COLO829 (cell line): Measurements from ENCODE around the gene CASP8.
"Not testable (repeated sequence)": the region's sequence is repeated elsewhere in the genome, so short reads cannot be mapped to it uniquely, and the experiment has no call there.

Experiments used
- DNase-seq: peaks from one replicate; pipeline ENCODE4 v3.0.0; 2012; ENCODE audit warnings: low spot score

The CASP8 gene

DNA sequence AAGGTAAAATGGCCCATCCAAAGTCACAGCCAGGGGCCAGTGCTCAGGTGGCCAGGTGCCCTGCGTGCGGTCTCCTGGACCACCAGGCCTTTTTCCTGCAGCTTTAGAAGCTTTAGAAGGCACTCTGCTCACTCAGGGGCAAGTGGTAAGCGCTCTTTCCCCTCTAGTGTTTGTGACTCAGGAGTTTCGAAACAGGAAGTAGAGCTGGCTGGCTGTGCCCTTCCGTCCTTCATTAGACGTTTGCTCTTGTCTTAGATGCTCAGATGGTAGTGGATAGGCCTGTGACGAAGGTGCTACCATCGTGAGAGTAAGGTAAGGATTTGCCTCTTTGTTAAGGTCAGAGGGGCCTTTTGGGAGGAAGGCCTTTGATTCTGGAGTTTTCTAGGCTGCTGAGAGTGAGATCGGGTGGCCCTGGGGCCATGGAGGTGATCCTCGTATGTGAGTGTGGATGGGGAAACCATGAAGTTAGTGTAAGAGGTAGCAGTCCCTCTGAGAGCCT, at the start of gene CASP8:
CASP8 (plus strand) TSS at position 235 of the 499 bp plus-strand sequence. CDS start 5,951 bp downstream, outside the sequence.
- no peak for DNase-seq

DNA sequence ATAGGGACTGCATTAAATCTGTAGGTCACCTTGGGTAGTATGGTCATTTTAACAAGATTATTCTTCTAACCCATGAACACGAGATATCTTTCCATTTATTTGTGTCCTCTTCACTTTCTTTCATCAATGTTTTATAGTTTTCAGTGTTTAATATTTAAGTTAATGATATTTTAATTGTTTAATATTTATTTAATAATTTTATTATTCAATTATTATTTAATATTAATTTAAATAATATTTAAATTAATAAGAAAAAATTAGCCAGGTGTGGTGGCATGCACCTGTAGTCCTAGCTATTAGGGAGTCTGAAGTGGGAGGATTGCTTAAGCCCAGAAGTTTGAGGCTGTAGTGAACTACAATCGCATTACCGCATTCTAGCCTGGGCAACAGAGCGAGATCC, 44.4 kb upstream of the CASP8 start:
- no peak for DNase-seq

DNA sequence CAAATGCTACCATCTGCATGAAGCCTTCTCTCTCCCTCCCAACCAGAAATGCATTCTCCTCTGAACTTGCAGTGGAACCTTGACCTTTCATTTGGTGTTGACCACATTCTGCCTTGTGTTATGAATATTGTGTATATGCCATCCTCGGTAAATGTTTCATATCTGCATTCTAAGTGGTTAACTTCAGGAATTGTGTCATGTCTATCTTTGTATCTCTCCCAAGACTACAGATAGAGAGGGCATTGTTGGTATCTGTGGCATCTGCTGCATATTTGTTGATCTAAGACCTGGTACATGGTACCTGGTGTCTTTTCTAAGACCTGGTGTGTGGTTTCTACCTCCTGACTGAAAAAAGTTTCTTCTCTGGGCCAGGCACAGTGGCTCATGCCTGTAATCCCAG, 43.4 kb upstream of the CASP8 start:
- DNase-seq, result no peak

DNA sequence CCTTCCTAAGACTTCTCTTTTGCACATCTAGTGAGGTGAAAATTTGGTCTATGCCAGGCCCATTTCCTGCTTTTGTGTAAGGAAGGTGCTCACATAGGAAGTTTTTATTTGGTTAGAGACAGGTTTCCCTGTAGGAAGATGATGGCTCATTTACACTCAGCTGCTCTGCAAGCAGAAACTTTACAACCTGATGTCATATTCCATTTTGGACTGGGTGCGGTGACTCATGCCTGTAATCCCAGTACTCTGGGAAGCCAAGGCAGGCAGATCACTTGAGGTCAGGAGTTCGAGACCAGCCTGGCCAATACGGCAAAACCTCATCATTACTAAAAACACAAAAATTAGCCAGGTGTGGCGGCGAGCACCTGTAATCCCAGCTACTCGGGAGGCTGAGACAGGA, 41.6 kb upstream of the CASP8 start:
- no peak for DNase-seq

DNA sequence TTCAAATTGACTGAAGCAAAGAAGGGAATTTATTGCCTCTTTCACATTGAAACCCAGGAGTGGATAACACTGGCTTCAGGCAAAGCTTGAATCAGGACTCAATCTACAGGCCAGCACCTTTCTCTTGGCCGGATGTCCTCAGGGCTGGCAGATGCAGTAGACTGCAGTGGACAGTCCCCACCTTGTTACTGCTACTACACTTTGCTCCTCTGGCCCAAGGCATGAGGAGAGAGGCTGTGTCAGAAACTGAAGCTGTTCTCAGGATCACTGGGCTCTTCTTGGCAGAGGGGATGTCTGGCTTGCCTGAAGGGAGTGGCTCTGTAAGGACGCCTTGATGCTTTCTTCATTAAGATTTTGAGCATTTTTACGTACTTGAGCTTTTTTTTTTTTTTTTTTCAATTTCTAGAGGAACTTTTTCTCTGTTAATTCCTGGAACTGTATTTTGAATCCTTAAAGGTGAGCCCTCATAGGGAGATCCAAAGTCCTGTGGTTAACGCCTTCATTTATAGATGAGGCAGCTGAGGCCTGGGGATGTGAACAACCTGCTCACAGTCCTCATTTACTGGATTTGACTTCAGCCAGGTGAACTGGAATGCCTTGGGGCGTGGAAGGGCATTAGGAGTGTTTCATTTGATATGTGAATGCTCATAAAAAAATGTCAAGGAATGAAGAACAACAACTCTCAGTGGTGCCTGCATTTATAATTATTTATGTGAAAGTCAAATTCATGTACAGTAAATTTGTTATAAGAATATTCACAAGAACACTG, 40.8 kb upstream of the CASP8 start:
- no peak for DNase-seq

DNA sequence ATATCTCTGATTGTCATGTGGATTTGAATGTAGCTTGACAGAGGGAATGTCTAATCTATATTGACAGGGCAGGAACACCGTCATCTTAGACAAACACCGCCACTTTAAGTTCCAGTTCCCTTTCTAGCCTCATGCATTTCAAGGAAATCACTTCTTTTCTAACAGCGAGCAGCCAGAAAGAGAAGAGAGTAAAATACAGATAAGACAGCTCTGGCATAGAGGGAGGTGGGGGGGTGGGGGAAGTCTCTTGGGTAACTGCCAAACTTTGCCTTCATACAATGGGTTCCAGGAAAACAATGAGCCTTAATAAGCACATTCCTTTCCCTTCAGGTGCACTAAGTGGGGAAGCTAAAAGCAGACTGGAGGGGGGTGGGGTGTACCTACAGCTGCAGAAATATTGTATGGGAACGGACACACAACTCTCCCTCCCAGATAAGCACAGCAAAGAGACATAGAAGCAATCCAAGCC, 40.2 kb upstream of the CASP8 start:
- DNase-seq, result no peak

DNA sequence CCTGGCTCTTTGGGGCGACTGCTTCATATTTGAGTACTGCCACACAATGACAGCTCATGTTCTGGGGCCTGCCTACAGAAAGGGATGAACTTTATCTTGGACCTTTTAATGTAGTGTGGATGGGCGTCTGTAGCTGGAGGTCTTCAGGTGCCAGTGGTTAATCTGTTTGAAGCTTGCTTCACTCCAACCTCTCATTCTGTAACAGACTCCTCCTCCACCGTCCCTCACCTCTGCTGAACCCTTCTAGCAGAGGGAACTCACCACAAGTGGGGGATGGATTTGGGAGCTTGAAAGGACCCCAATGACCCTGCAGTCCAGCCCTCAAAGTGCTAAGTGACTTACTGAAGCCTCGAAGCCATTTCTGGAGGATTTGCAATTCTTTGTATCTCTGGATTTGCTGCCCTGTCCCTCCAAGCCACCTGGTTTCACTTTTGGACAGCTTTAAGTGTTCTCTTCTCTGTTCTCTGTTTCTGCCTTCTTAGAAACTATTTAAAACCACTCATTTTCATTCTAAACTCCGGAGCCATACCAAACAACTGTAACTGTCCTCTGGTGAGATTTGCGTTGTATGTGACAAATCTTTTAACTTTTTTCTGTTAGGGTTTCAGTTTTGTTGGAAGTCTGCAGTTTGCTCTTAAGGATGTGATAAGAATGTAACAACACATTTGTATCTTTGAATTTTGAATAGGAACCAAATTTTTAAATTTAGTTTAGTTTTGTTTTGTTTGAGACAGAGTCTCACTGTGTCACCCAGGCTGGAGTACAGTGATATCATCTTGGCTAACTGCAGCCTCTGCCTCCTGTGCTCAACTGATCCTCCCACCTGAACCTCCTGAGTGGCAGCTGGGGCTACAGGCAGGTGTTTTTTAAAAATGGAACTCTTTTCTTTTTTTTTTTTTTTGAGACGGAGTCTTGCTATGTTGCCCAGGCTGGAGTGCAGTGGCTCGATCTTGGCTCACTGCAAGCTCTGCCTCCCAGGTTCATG, 37.0 kb upstream of the CASP8 start:
- DNase-seq, result no peak

DNA sequence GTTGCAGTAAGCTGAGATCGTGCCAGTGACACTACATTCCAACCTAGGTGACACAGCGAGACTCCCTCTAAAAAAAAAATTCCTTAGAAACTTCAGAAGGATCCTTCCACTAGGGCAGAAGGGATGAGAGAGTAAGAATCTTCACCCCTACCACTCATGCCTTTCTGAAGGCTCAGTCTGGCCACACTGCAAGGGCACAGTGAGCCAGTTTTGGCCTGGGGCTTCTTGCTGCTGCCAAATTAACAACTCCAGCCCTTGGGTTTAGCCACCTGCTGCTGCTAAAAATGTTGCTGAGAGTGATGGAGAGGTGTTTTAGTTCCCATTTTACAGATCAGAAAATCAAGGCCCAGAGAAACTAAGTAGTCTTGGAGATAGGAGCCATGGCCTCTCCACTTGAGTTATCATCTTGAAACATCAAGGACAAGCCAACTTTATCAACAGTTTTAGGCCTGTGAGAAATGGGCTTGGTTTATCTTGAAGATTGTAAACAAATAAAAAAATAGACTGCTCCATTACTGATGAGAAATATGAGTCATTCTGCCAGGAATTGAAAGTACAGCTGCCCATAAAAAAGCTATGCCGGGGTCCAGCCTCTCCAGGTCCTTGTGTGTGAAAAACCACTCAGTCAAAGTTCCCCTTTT, 31.9 kb upstream of the CASP8 start:
- DNase-seq, result no peak

DNA sequence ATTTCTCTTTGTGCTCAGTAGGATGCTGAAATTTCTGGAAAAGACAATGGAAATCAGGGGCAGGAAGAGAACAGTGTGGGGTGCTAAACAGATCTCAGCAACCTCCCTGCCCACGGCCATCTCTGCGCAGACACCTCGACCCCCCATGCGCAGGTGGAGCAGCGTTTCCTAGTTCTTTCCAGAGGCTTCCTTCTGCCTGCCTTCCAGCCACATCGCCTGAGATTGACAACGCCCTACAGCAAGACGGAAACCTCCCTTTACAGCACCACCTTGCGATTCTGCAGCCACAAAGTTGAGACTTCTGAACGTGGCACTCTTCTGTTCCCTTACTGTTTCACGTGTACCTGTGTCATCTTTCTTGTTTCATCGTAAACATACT, 31.4 kb upstream of the CASP8 start:
- no peak for DNase-seq

DNA sequence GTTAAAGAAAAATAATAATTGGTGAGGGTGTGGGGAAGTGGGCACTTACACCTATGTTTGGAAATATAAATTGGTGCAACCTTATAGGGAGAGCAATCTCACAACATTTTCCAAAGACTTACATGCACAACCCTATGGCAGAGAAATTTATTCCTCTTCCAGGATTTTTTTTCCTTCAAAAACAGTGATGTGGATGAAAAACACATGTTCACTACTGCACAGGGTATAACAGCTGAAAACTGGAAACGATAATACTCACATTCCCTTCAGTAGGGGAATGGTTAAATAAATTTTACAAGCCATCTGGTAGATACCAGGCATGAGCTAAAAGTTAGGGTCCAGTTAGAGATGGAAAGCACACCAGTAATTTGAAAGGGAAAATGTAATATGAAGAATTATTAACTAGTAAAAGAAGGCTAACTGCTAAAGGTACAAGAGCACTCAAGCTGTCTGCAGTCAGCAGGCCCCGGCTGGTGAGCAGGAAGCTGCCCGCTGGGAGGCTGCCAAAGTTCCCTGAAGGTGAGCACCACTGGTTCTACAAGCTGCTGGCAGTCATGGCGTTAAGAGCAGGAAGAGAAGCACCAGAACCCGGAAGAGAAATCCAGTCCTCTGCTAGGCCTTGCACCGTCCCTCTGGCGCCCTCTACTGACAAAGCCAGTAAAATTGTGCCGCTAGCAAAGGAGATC, 28.4 kb upstream of the CASP8 start:
- DNase-seq, result peak; percentile 93

DNA sequence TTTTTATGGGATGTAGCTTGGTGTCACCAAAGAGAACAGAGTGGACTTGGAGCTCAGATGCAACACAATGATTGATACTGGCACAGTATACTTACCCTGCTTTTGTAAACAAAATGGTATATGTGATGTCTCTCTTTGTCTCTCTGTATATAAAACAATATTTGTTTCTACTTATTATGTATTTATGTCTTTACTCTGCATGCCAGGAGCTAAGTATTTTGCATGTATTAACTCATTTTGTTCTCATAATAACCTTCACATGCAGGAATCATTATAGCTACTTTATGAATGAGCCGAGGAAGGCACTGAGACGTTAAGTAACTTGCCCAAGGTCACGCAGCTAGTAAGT, 27.9 kb upstream of the CASP8 start:
- DNase-seq, result no peak

DNA sequence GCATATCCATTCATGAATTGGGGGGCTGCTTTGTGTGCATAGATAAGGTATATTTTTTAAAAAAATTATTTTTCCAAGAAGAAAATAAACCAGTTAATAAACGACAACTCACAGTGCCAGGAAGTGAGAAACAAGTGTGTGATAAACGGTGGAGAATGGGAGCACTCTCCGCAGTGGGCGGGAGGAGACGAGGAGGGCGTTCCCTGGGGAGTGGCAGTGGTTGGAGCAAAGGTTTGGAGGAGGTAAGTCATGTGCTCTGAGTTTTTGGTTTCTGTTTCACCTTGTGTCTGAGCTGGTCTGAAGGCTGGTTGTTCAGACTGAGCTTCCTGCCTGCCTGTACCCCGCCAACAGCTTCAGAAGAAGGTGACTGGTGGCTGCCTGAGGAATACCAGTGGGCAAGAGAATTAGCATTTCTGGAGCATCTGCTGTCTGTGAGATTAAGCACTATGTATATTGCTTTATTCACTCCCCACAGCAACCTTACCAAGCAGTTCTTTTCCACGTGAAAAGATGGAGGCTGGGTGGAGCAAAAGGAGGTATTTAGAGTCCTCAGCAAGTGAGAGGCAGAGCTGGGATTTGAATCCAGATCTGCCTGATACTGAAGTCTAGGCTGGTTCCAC, 27.0 kb upstream of the CASP8 start:
- DNase-seq, result peak; percentile 92

DNA sequence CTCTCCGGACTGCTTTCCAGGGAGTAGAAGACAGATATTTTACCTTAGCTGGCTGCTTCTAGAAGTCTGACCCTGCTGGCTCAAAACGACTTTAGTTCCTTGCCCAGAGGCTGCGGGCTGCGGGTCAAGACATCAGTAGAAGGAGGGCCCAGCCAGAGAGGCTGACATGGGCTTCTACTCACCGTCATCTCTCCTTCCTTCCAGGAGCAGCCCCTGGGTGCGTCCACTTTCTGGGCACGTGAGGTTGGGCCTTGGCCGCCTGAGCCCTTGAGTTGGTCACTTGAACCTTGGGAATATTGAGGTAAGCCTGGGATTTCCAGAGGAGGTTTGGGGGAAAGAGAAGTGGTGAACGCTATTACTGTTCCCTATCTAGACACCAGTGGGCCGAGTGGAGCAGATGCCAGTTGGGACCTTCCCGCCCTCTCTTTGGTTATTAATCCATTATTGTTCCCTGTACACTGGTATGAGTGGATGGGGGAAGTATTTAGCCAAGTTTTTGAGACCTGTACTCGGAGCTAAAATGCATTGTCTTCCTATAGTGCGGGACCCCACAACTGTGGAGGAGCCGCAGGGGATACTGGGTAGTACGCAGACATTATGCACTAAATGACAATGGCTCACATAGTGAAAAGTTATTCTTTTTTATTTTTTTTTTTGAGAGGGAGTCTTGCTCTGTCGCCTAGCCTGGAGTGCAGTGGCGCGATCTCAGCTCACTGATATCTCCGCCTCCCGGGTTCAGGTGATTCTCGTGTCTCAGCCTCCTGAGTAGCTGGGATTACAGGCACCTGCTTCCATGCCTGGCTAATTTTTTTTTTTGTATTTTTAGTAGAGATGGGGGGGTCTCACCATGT, 26.3 kb upstream of the CASP8 start:
- no peak for DNase-seq

DNA sequence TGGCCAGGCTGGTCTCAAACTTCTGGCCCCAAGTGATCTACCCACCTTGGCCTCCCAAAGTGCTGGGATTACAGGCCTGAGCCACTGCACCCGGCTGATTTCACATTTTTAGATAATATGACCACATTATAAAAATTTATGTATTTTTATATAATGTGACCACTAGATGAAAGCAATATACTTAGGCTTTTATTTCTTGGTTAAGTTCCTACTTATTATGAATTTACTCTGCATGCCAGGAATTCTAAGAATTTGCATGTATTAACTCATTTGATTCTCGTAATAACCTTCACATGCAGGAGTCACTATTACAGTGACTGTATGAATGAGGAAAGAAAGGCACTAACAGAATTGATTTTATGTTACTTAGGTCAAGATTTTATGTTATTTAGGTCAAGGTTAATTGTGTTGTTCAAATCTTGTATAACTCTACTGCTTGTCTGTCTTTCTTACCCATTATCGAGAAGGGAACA, 25.6 kb upstream of the CASP8 start:
- DNase-seq, result no peak

DNA sequence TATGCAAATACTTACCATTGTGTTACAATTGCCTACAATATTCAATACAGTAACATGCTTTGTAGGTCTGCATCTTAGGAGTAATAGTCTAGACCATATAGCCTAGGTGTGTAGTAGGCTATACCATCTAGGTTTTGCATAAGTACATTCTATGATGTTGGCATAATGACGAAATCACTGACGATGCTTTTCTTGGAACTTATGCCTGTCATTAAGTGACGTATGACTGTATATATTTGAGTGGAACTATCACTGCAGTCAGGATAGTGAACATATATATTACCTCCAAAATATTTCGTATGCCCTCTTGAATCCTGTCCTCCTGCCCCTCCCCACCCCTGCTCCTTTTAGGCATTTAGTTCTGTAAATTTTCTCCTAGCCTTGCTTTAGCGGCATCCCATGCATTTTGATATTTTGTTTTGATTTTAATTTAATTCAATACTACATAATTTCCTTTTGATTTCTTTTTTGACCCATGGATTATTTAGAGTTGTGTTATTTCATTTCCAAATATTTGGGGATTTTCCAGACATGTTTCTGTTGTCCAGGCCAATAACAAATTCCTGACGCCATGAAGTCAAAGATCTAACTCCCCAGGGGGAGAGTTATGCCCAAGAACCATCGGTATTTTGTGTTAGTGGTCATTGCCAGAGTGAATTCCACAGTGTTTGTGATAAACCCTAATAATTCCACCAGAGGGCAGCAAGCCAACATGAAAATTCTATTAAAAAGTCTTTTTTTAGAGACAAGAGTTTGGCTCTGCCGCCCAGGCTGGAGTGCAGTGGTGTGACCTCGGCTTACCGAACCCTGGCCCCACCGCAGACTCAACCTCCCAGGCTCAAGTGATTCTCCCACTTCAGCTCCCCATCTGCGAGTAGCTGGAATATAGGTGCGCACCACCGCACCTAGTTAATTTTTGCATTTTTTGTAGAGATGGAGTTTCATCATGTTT, 24.2 kb upstream of the CASP8 start:
- DNase-seq, result peak; percentile 64

DNA sequence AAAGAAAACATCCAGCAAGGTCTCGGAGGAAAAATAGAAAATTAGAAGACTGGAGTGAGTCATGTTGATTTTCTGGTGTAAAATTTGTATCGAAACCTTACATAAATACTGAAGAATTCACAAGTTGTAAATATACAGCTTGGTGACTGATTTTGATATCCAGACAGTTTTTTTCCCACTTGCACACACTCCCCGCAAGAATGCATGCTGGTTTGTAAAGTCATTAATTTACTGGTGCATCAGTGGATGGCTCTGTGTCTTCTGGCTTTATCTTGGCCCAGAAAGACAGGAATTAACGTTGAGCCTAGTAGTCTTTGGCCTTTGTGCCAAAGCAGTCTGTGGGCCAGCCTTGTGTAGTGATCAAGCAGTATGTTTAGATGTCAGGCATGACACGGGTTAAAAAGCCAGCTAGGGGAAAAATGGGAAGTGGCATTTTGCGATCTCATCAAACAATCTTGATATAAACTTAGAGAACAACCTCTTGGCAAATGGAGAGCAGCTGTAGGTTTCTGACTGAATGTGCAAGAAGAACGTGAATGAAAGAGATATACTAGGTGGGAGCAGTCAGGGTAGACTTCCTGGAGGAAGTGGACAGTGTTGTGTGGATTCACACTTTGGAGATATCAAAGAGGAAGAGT, 22.7 kb upstream of the CASP8 start:
- no peak for DNase-seq

DNA sequence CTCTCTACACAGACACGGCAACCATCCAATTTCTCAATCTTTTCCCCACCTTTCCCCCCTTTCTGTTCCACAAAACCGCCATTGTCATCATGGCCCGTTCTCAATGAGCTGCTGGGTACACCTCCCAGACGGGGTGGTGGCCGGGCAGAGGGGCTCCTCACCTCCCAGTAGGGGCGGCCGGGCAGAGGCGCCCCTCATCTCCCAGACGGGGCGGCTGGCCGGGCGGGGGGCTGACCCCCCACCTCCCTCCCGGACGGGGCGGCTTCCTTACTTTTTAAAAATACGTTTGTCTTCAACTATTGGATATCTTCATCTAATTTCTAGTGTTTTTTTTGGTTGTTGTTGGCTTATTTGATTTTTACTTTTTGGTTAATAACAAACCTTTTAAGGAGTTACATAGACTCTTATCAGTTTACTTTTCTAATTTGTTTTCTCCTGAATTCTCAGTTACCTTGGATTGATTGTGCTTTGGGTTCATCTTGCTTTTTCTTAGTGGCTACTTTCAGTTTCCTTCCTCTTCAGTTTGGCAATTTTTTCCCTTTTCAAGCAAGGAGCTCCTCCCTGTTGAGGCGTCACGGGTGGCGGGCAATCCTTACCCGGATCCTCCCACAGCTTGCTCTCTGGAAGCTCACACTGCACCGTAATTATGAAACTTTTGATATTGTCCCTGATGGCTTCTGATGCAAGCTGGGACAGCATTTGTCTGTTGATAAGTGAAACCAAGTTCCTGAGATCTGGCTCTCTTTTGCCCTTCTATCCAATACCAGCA, 21.0 kb upstream of the CASP8 start:
- DNase-seq, result not testable (repeated sequence)
